Hematopoietic multipotent progenitor cell treated with erythropoietin and hydrocortisone succinate and interleukin-3 and kit ligand, for 8 days (in vitro differentiated cells): ENCODE measurements around the gene RPS28.
"Not testable (repeated sequence)": the region's sequence is repeated elsewhere in the genome, so short reads cannot be mapped to it uniquely, and the experiment has no call there.

ENCODE experiments used
- DNase-seq: peaks from one replicate; pipeline ENCODE4 v3.0.0-alpha.2; 2015

RPS28 gene

DNA sequence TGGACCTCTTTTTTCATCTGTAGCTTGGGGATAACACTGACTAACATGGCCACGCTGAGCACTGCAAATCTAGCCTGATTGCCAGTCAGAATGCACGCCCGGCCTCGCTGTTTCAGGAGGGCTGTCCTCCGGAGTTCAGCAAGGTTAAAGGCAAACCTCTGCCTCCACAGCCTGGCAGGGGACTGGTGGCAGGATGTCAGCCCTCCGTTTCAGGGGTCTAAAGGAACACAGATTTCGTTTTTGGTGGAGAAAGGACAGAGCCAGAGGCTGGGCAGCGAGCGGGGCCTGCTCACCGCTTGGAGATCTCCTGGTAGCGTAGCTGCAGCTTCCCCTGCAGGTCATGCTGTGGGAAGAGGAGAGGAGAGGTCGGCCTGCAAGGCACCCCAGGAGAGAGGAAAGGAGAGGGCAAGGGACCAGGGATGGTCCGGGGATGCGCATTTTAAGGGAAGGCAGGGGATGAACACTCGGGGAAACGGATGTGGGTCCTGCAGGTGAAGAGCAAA is 681 bp upstream of the RPS28 start:
- DNase-seq = peak; percentile 27

DNA sequence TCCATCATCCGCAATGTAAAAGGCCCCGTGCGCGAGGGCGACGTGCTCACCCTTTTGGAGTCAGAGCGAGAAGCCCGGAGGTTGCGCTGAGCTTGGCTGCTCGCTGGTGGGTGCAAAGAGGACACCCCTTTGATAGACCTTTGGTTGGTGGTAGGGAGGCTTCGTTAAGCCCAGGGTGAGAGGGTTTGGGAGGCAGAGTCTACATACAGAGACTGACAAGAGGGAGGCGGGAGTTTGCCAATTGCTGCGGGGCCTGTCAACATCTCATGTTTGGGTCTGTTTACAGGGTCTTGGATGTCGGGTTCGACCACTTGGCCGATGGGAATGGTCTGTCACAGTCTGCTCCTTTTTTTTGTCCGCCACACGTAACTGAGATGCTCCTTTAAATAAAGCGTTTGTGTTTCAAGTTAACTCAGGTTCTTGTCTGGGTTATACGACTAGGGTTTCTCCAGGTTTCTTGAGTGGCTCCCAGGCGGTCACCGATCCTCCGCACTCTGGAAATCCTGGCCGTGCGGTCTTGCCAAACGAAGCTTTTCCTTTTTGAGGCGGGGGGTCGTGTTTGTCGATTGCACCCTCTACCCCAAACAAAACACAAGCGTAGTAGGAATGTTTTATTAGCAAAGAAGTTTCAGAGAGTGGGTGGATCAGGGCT is 816 bp downstream of the RPS28 start:
- DNase-seq = peak; percentile 18

- no peak for DNase-seq
Observed at GRCh38 chr19:8322638-8322997, 1.3 kb downstream of the RPS28 start.

DNA sequence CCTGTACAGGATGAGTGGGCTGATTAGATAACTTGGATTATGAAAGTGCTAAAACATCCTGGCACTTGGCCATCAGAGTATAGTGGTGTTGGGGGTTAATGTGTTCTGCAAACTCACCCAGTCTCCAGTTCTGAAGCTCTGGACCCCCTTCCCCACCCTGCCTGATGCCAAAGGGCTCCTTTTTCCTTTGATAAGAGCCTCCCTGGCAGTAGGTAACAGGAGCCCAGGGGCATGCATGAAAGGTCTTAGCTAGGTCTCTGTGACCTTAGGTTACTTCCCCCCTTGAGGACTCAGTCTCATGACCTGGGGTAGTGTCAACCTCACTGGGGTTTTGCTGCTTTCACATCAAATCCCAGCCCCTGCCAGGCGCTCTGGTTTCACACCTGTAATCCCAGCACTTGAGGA is 2.5 kb downstream of the RPS28 start:
- DNase-seq = peak; percentile 61

GRCh38 chr19:8324186-8325050 is 3.1 kb downstream of the RPS28 start:
- peak; percentile 23 for DNase-seq

DNA sequence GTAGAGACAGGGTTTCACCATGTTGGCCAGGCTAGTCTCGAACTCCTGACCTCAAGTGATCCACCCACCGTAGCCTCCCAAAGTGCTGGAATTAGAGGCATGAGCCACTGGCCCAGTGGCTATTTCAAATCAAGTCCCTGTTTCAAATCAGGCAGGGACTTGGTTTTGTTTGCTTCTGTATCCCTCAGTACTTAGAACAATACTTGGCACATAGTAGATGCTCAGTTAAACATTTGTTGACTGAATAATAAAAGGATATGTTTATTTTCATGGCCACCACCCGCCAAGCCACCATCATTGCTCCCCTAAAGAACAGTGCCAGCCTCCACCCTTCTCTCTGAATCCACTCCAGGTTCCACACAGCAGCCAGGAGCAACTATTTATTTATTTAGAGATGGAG is 4.2 kb downstream of the RPS28 start:
- no peak for DNase-seq

GRCh38 chr19:8329996-8330395 is 8.7 kb downstream of the RPS28 start:
- DNase-seq = no peak

DNA sequence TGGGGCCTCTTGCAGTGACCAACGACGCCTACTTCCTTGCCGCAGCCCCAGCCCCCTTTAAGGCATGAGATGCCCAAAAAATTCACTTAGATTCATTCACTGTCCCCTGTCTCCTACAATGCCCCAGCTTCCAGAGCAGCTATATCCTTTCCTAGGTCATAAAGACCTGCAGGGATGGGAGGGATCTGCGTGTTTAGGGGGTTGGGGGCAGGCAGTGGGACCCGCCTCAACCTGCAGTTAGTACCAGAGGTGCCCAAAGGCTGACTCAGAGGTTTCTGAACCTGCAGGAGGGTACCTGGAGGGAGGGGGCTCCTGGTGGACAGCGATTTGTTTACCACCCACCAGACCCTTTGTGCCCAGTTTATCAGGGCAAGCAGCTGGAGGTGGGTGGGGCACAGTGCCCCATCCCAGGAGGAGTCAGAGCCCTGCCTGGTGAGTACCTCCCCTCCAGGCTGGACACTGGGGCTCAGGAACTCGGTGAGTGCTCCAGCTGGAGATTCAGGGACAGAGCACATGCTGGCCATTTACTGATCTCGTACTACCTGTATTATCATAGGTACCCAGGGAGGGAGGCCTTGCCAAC is 10.1 kb downstream of the RPS28 start:
- peak; percentile 61 for DNase-seq

- DNase-seq = no peak
Observed at GRCh38 chr19:8332976-8333766, 11.9 kb downstream of the RPS28 start.

DNA sequence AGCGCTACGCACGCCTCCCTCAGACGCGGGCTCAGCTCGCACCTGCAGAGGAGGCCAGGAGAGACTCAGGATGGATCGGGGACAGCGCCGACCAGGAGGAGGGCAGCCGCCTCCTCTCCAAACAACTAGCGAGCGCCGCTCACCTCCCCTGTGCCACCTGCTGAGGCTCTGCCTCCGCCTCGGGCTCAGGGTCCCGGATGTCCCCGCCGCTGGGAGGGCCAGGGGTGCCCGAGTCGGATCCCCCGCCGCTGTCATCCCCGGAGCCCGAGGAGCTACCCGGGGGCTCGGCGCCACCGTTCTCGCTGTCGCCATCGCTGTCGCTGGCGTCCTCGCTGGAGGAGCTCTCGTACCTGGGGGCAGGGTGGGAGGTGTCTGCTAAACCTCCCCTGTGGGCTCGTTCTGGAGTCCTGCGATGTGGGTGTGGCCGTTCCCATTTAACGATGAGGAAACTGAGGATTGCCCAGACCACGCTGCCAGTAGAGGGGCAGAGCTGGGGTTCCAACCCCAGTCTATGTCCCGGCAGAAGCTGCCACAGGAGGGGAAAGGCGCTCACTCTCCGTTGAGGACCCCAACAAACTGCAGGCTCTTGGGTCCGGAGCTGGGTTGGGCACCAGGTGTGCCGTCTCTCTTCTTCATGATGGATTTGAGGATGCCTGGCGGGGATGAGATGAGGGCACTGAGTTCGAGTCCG is 12.6 kb downstream of the RPS28 start:
- DNase-seq = no peak

DNA sequence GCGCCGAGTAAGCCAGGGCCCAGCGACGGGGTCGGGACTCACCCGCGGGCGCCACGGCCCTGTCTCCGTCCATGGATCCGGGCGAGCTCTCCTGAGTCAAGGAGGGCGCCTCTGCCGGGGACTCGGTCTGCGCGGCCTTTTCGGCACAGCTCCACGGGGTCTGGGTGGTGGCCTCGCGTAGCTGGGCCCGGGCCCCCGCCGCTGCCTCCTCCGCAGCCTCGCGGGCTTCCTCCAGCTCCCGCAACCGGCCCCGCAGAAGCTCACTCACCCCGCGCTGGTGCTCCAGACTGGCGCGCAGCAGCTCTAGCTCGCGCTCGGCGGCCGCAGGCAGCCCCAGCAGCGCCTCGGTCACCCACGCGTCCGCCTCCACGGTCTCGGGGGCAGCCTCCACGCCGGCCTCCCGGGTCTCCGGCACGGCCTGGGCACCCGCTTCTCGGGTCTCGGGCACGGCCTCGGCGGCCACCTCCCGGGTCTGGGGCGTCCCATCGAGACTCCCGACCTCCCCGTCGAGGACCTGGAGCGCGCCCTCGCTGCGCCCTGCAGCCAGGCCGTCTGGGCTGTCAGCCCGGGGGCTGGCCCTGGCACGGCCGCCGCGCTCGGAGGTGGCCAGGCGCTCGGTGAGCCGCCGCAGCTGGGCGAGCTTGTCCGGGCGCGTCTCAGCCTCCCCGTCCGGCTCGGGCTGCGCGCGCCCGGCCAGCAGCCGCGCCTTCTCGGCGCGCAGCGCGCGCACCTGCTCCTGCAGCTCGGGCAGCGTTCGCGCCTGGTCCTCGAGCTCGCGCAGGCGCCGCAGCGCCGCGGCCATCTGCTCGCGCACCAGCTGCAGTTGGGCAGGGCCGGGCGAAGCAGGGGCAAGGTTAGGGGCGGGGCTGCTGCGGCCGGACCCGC is 13.4 kb downstream of the RPS28 start:
- DNase-seq = peak; percentile 55

GRCh38 chr19:8335343-8336071 is 14.2 kb downstream of the RPS28 start:
- DNase-seq = no peak

- no peak for DNase-seq
Observed at GRCh38 chr19:8336072-8336569, 14.8 kb downstream of the RPS28 start.

- no peak for DNase-seq
Observed at GRCh38 chr19:8336660-8337059, 15.4 kb downstream of the RPS28 start.

DNA sequence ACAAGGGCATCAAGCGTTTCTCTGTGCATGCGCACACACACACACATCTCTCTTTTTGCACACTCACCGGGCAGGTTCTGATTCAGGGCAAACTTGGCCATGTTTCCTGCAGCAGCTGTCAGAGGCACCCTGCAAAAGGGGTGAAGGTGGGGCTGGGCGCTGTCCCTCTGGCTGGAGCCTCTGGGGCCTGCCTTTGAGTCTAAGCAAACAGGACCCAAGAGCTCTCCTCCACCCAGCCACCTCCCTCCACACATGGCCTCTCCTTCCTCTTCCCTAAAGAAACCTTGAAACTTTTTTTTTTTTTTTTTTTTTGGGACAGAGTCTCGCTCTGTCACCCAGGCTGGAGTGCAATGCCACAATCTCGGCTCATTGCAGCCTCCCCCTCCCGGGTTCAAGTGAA is 16.4 kb downstream of the RPS28 start:
- DNase-seq = no peak

DNA sequence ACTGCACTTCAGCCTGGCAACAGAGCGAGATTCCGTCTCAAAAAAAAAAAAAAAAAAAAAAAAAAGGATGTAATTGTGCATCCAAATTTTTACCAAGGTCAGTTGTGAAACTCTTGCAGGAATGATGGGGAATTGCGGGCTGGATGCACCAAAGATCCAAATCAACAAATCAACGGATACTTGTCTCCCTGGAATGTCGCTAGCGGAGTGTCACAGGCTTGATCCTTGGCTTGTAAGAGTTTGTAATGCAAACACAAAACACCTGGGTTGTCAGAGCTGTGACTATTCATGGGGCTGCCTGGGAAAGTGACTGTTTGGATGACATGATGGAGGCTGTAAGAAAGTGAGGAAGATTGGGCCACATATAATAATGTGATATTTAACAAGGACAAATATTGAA is 17.5 kb downstream of the RPS28 start:
- DNase-seq = no peak

GRCh38 chr19:8340341-8341096 is 19.2 kb downstream of the RPS28 start:
- DNase-seq = no peak

GRCh38 chr19:8341504-8341903 is 20.2 kb downstream of the RPS28 start:
- not testable (repeated sequence) for DNase-seq

DNA sequence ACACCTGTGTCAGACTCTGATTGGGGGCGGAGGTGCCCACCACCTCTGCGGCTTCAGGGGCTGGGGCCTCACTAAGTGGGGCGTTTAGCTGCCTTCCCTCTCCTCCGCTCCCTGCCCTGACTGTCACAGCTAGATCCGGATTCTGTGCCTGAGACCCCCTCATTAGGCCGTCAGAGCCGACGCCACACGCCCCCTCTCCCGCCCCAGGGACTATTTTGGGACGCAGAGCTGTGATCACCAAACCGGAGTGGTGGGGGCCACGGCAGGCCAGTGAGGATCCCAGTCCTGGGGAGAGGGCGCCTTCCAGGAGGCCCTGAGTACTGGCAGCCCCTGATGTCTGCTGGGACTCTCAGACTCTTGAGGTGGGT is 21.0 kb downstream of the RPS28 start:
- no peak for DNase-seq
